HUDEP-2 (cell line): Measurements from ENCODE around the gene UTF1.
"Not testable (repeated sequence)": the region's sequence is repeated elsewhere in the genome, so short reads cannot be mapped to it uniquely, and the experiment has no call there.

Experiments used
- DNase-seq, 76 experiments: peaks; one replicate each; lab custom pipeline; 2025; ENCODE audit not compliant: unreplicated experiment in 76 of 76; lab: John Stamatoyannopoulos, UW

UTF1 gene

GRCh38 chr10:133207627-133208026 lies 22.4 kb upstream of the UTF1 start:
- DNase-seq: no peak

GRCh38 chr10:133208466-133208865 lies 21.6 kb upstream of the UTF1 start:
- no peak for DNase-seq

GRCh38 chr10:133209117-133209516 lies 20.9 kb upstream of the UTF1 start:
- DNase-seq: no peak

- no peak for DNase-seq
Observed at GRCh38 chr10:133209641-133210040, 20.4 kb upstream of the UTF1 start.

GRCh38 chr10:133210398-133211140 lies 19.4 kb upstream of the UTF1 start:
- peak in 1 of 76 experiments; percentile 5 for DNase-seq

- DNase-seq: no peak
Observed at GRCh38 chr10:133211141-133211830, 18.7 kb upstream of the UTF1 start.

GRCh38 chr10:133211959-133212852 lies 17.8 kb upstream of the UTF1 start:
- DNase-seq: no peak

GRCh38 chr10:133212853-133213494 lies 17.0 kb upstream of the UTF1 start:
- DNase-seq: no peak

- no peak for DNase-seq
Observed at GRCh38 chr10:133213641-133214467, 16.2 kb upstream of the UTF1 start.

GRCh38 chr10:133214468-133215410 lies 15.3 kb upstream of the UTF1 start:
- DNase-seq: no peak

- no peak for DNase-seq
Observed at GRCh38 chr10:133215586-133215985, 14.4 kb upstream of the UTF1 start.

GRCh38 chr10:133216776-133217175 lies 13.2 kb upstream of the UTF1 start:
- DNase-seq: no peak

- no peak for DNase-seq
Observed at GRCh38 chr10:133217800-133218589, 12.0 kb upstream of the UTF1 start.

GRCh38 chr10:133218891-133219290 lies 11.1 kb upstream of the UTF1 start:
- no peak for DNase-seq

- no peak for DNase-seq
Observed at GRCh38 chr10:133219782-133220181, 10.2 kb upstream of the UTF1 start.

GRCh38 chr10:133221331-133221730 lies 8.7 kb upstream of the UTF1 start:
- no peak for DNase-seq

GRCh38 chr10:133221756-133222155 lies 8.3 kb upstream of the UTF1 start:
- not testable (repeated sequence) for DNase-seq

GRCh38 chr10:133224076-133224475 lies 5.9 kb upstream of the UTF1 start:
- no peak for DNase-seq
